HG02981 (cell line): ENCODE measurements around the gene BRCA1.
"Not testable (repeated sequence)": the region's sequence is repeated elsewhere in the genome, so short reads cannot be mapped to it uniquely, and the experiment has no call there.

ENCODE experiments used
- ATAC-seq: cut with Tn5 transposase; IDR thresholded peaks from one replicate; pipeline ENCODE4 v1.9.1; 2021; ENCODE audit warnings: mild to moderate bottlenecking, moderate library complexity; ENCODE audit not compliant: unreplicated experiment

Gene BRCA1

DNA sequence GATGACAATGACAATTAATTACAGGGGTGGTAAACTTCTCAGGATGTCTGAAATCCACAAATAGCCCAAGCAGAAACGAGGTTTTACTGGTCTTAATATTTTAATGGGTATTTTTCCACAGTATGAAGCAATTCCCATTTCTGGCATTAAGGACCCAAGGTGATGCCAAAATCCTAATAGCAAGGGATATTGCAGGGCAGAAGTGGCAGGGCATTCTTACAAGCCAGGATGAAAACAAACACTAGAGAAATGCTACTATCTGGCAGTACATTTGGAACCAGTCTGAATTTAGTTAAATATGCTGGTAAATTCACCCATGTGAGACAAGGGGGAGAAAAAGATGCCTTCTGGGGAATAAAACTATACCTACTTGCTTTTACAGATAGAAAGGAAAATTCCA lies 54.9 kb downstream of the BRCA1 start:
- ATAC-seq = no peak

DNA sequence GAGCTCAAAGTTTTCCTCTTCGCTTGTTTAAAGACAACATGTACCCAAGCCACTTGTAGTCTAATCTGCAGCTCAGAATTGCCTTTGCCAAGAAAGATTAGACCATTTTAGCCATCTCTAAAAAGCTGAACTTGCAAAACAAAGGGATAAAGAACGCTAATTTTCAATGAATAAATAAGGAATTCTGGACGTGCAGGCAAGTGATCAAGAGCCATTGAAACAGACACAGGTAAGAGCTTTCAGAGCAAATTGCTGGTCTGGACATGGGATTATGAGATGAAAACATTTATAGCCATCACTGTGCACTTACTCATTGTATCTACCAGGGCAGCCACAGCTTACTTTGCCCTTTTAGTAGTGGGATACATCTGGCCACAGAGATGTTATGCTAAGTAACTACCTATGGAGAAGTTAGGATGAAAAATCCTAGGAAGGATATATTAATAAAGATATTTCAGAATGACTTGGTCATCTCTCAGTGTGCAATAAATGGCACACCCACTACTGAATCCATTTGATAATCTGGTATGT lies 55.7 kb downstream of the BRCA1 start:
- ATAC-seq = no peak

DNA sequence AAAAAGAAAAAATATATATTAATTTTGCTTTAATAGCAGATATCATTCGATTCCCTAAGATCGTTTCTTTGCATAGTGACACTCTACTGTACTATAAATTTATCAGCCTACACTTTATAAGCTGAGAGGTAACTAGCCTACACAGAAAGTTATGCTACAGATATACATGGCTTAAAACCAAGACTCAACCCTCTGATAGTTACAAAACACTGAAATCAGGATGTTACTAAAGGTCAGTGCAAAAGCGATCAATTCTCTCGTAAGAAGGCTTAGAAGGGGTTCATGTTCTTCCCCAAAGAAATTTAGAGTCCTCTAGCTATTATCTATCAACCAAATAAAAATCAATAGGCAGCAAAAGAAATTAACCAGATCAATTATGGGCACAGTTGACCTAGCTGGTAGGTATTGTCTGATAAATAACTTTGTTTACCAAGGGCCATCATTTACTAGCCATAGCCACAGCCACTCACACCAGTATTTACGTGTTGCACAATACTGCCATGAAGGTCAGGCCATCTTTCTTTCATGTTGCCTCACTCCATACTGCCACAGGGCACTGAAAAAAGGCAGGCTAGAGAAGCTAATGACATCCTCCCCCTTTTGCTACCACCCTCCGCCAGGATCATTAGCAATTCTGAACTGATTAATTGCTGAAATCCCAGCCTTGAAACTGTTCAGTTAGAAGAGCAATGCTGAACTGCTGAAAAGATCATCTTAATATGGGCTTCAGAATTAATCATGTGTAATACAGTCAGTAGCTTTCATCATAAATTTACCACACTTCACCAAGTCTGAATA lies 56.4 kb downstream of the BRCA1 start:
- ATAC-seq = no peak

DNA sequence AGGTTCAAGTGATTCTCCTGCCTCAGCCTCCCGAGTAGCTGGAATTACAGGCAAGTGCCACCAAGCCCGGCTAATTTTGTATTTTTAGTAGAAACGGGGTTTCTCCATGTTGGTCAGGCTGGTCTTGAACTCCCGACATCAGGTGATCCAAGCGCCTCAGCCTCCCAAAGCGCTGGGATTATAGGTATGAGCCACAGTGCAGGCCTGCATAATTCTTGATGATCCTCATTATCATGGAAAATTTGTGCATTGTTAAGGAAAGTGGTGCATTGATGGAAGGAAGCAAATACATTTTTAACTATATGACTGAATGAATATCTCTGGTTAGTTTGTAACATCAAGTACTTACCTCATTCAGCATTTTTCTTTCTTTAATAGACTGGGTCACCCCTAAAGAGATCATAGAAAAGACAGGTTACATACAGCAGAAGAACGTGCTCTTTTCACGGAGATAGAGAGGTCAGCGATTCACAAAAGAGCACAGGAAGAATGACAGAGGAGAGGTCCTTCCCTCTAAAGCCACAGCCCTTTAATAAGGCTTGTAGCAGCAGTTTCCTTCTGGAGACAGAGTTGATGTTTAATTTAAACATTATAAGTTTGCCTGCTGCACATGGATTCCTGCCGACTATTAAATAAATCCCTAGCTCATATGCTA lies 62.1 kb downstream of the BRCA1 start:
- no peak for ATAC-seq

DNA sequence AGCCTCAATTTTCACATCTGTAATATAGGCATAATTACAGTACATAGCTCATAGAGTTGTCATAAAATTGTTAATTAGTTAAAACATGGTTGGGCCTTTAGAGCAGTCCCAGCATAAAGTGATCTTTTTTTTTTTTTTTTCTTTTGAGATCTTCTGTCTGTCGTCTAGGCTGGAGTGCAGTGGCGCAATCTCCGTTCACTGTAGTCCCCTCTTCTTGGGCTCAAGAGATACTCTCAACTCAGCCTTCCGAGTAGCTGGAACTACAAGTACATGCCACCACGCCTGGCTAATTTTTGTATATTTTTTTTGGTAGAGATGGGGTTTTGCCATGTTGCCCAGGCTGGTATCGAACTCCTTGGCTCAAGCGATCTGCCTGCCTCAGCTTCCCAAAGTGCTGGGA lies 69.1 kb downstream of the BRCA1 start:
- ATAC-seq = no peak

DNA sequence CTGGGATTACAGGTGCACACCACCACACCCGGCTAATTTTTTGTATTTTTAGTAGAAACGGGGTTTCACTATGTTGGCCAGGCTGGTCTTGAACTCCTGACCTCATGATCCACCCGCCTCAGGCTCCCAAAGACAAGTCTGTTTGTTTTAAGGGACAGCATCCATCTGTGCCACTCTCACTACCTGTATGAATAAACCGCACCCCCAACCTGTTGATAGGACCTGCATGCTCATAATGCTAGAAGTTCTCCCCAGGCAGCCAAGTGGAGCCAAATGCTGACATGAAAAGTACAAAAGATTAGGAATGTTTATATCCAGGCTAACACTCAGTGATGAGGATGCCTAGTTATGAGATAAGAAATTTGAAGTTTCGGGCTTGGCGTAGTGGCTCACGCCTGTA lies 72.2 kb downstream of the BRCA1 start:
- not testable (repeated sequence) for ATAC-seq

DNA sequence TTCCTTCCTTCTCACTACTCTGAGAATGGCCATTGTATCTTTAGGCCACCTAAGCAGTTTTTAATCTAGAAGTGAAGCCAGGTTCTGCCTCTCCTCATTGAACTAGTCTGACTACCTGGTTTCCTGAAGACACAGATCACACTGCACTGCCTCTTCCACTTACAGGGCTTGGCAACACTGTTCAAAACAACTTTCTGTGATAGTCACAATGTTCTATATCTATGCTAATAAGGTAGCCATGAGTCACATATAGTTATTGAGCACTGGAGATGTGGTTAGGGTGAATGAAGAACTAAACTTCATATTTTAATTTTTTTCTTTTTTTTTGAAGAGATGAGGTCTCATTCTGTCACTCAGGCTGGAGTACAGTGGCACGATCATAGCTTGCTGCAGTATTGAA lies 73.2 kb downstream of the BRCA1 start:
- no peak for ATAC-seq

DNA sequence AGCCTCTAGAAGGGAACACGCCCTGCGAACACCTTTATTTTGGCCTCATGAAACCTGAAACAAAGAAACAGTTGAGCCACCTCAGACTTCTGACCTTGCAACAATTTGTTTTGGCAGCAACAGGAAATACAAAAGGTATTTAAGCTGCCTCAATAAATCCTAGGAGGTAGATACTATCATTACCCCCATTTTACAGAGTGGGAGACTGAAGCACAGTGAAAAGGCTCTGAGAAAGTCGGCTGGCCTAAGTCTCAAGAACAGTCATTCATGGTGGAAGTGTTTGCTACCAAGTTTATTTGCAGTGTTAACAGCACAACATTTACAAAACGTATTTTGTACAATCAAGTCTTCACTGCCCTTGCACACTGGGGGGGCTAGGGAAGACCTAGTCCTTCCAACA lies 81.1 kb downstream of the BRCA1 start:
- no peak for ATAC-seq

DNA sequence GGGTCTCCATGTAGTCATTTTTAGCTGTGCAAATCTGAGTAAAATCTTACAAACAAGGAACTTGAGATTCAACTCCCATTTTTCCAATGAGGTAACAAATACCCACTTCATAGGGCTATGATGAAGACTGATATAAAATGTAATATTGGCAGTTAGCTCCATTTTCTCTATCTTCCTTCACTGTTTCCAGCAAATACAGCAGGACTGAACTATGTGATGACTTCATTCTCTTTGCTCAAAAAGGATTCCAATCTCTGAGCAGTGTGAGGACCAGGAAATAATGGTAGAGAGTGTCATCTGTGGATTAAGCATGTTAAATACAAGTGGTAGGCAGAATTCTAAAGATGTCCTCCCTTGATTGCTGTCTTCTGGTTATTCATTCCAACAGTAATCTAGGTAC lies 81.9 kb downstream of the BRCA1 start:
- ATAC-seq = no peak

DNA sequence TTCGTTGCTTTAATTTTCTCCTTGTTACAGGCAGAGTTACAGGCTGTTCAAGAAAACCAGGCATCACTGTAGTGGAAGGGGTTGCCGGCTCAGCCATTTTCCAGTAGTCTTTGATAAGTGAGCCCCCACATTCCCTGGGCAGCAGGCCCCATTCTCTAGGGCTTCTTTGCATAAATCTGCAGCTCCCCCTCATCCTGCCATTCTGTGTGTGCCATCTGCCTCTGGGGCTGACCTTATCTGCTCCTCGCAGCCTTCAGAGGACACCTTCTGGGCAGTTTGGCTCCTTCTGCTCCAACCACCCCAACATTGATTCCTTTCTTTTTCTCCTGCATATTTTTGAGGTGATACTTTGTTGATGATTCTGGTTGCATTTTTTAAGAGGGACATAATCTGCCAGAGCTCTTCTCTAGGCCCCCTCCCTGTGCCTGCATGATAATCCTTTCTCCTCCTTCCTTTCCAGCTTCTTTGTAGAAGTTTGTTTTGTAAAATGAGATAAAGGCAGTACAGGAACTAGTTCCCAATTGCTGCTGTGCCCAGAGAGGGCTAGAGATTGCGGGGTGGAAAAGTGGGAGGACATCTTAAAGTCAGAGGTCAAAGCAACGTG lies 83.0 kb downstream of the BRCA1 start:
- ATAC-seq = no peak

DNA sequence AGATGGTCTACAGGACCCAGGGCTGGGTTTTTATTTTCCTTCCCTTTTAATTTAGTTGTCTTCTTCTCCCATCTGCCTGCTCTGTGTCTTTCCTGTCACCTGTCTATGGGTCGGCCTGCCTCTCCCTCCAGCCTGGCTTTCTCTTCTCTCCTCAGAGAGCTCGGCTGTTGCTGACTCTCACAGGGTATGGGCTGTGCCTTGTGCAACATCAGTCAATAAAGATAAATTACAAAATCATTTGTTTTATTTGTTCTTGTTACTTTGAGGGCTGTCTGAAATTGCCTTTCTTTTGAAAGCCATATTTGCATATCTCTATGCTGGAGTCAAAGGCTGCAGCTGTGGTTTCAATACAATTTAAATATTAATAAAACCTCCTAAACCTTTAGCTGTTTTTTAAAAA lies 84.5 kb downstream of the BRCA1 start:
- no peak for ATAC-seq

DNA sequence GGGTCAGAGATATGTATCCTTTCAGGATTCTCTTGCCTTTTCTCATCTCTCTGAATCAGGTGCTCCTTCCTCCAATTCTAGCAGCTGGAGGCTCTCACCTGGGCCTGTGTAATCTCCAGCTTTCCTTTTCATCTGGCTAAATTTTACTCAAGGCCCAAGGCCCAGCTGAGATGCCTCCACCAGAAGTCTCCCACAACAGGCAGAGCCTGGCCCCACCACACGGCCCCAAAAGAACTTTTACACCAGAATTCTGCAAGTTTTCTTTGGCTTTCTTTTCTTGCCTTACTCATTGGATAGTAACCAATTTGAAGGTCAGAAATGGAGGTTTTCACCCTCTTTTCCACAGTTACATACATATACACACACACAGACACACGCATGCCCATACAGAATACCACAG lies 85.5 kb downstream of the BRCA1 start:
- ATAC-seq = no peak

DNA sequence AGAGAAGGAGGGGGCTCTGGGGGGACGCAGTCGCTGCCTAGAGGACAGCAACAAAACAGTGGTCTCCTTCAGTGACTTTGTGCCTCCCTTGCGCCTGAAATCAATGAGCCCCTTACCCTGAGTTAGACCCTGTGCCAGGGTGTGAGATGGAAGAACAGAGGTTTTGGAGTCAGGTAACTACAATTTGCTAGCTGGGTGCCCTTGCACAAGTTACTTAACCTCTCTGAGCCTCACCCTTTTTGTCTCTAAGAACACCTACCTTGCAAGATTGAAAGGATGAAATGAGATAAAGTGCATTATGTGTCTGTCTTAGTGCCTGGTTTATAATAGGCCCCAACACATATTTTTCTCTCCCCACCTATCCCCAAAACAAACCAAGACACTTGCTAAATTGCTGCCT lies 90.3 kb downstream of the BRCA1 start:
- ATAC-seq = no peak

DNA sequence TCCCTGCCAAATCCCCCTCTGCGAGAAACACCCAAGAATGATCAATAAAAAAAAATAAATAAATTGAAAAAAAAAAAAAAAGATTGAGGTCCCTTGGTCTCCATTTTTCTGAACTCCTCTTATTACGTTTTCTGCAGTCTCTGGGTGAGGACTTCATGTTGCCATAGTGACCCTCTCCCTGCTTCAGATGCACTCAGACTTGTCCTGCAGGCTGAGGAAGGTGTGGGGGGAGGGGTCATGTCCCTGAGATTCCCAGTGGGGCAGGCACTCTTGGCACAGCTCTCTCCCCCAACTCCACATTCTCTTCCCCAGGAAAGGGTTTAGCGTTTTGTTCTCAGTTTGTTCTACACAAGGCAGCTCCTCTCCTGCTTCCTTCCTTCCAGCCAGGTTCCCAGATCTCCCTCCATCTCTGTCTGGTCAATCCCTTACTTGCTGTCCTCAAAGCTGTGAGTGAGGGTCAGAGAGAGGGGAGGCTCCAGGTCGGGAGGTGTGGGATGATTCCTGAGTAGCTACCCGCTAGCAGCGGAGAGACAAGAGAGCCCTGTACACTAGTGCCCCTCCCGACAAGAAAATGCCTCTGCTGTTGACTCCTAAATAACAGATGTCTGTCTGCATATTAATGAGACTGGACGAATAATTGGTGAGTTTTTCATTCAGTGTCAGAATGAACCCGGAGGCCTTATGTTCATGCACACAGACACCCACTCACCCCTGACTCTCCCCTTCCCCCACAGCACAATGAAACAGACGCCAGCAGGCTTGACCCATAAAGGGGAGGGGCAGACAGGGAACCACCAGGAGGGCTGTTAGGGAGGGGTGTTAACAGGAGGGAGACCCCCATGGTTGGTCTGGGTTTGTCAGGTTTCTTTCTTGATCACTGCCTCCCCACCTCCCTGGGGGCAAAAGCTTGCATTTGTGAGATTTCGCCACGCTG lies 90.9 kb downstream of the BRCA1 start:
- ATAC-seq = no peak

DNA sequence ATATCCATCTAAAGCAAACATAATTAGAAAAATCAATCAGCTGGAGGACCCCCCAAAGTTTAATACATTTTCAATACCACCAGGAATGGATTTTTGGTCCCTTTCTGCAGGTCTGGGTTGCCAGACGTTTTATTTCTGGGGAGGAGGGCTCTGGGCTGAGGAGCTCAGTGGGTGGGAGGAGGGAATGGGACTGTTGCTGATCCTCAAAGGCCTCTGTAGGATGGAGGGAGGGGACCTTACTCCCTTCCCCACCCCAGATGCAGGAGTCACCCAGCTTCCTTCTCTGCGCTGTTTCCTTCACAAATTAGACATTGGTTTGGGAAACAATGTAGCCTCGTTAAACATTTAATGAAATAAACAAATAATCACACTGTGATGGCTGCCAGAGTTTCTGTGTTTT lies 93.5 kb downstream of the BRCA1 start:
- no peak for ATAC-seq

DNA sequence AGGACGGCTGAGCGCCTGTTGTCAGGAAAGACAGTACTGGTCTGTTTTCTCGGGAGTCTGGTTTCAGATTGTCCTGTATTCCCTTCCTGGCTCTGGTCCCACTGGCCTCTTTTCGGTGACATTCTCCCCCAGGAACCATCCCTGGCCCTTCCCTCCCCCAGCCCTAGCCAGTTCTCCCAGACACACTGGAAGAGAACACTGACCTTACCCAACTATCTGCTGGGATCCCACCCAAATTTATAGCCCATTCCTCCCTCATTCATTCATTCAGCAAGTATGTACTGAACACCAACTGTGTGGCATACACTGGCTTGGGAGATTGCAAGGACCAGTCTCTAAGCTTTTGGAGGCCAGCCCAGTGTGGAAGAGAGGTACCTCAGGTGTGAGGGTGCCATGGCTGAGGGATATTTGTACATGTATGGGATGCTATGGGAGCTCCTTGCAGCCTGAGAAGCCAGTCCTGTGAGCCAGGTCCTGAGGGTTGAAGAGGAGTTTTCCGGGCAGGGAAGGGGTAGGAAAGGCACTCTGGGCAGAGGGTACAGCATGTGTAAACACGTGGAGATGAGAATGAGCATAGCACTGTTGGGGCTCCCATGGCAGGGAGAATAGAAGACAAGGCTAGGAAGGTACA lies 94.9 kb downstream of the BRCA1 start:
- no peak for ATAC-seq

DNA sequence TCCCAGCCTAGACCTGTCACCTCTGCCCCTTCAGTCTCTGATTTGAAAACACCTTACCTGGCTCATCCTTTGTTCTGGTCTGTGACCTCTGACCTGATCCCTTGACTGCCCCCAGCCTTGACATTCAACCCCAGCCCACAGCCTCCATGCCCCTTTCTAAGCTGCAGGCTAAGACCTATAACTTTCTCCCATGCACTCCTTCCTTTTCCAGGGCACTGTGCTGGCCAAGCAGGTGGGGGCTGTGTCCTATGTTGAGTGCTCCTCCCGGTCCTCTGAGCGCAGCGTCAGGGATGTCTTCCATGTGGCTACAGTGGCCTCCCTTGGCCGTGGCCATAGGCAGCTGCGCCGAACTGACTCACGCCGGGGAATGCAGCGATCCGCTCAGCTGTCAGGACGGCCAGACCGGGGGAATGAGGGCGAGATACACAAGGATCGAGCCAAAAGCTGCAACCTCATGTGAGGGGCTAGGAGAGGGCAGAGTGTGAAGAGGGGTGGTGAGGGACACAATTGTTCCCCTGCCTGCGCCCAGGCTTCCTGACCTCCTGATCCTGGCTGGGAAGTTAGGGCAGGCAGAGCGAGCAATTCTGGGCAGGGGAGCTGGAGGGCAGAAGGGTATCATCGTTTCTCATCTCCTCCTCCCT lies 96.8 kb downstream of the BRCA1 start:
- no peak for ATAC-seq

DNA sequence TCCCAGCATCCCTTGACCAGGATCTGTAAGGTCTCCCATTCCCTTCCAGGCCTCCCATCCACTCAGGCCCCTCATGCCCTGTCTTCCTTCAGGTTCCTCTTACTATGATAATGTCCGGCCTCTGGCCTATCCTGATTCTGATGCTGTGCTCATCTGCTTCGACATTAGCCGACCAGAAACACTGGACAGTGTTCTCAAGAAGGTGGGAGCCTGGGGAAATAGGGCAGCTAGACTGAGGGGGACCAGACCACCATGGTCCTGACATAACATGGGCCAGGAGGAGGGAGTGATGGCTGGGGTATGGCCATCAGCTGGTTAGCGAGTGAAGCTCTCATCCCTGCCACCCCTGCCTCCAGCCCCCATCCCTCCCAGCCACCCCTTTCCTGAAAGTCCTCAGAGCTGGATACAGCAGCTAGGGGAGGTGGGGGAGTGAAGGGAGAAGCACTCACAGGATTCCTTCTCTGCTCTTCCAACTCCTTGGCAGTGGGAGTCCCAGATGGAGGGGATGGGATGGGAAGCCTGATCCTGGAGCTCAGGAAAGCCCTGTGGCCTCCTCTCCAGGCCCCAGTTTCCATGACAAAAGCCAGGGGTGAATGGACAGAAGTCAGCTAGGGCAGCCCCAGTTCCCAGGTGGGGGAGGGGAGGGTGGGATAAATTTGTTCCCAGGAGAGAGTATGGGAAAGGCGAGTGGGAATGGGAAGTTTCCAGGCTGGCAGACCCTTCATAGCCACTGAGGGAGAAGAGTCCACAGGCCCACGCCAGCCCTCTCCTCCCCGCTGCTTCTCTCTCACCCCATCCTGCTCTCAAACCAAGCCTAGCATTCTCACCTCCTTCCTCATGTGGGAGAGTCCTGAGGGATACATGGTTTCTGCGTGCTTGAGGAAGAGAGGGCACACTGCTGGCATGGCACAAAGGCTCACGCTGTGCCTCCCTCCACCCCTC lies 97.8 kb downstream of the BRCA1 start:
- no peak for ATAC-seq

DNA sequence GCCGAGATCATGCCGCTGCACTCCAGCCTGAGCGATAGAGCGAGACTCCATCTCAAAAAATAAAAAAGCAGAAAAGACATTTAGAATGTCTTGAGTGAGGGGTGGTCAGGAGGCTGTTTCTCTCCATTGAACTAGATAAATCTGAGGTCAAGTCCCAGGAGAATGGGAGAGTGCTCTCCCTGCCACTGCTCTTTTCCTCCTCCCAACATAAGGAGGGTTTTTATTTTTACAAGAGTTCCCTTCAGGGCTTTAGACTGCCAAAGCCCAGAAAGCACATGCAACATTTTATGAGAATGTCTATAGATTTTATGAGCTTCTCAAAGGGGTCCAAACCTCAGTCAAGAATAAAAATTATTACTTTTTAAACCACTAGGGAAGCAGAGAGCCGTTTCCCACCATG lies 98.6 kb downstream of the BRCA1 start:
- no peak for ATAC-seq
